GM12878 (cell line): ENCODE data around the gene MYLK4. TPM values are rescaled to one million over a fixed set of nuclear protein-coding genes. Genes with fewer than 3 reads are reported as not detected.

ENCODE experiments used
- ATAC-seq: fragments of 200-7000 bp; cut with Tn5 transposase; 3 replicates; pipeline ENCODE4 v1.9.1; 2020; ENCODE audit warnings: mild to moderate bottlenecking, moderate library complexity
- BruUV-seq: library from RNA; stranded (reverse); fragments of 400-500 nt; replicated peaks from 2 replicates; lab custom pipeline; 2021; lab: Mats Ljungman, UMichigan
- CTCF ChIA-PET: fragments of 300-600 bp; sonication (Branson Sonifier 250); formaldehyde crosslinking; extraction: SDS; loops from one replicate; lab custom pipeline; 2021; ENCODE audit warnings: inconsistent platforms; lab: Yijun Ruan, JAX
- POLR2A ChIA-PET: fragments of 350-600 bp; formaldehyde crosslinking; extraction: SDS; loops from one replicate; lab custom pipeline; 2021; ENCODE audit warnings: inconsistent platforms; lab: Charles Lee
- RAD21 ChIA-PET: fragments of 300-600 bp; sonication (Branson Sonifier 250); formaldehyde crosslinking; loops from one replicate; lab custom pipeline; 2023; ENCODE audit warnings: antibody characterized with exemption; ENCODE audit not compliant: unreplicated experiment; lab: Charles Lee
- SMC1A ChIA-PET: fragments of 300-600 bp; sonication (Branson Sonifier 250); formaldehyde crosslinking; loops from one replicate; lab custom pipeline; 2023; ENCODE audit not compliant: unreplicated experiment, uncharacterized antibody; lab: Charles Lee
- DNase-seq: peaks from one replicate; pipeline ENCODE4 v3.0.0-alpha.2; 2011; ENCODE audit warnings: low read depth, low spot score
- FAIRE-seq: peaks from 3 replicates; lab custom pipeline; 2011; peaks lifted over from hg19 to GRCh38; lab: Jason Lieb, UNC
- H2AFZ ChIP-seq: 2 replicates; pipeline ENCODE4 v1.6.0; 2011; ENCODE audit warnings: low read depth, low read length, control low read depth; ENCODE audit not compliant: control insufficient read depth
- H3K27ac ChIP-seq: 2 replicates; pipeline ENCODE4 v1.5.1; 2011; ENCODE audit warnings: control low read depth; ENCODE audit not compliant: control insufficient read depth, insufficient read depth
- H3K27me3 ChIP-seq, 2 experiments: replicated peaks in 1 of 2; 2 replicates each; pipeline versions ENCODE4 v1.6.0 to v1.6.1; 2011; ENCODE audit warnings: low read length in 1 of 2; ENCODE audit not compliant: control insufficient read depth in 2 of 2, insufficient read depth in 2 of 2
- H3K36me3 ChIP-seq, 2 experiments: 2 replicates each; pipeline ENCODE4 v1.5.1; 2011; ENCODE audit warnings: low read length in 1 of 2; ENCODE audit not compliant: control insufficient read depth in 2 of 2, insufficient read depth in 2 of 2
- H3K4me1 ChIP-seq: 2 replicates; pipeline ENCODE4 v1.6.1; 2011; ENCODE audit warnings: mild to moderate bottlenecking, low read length, moderate library complexity, mixed read lengths; ENCODE audit not compliant: control insufficient read depth, insufficient read depth
- H3K4me2 ChIP-seq: 2 replicates; pipeline ENCODE4 v1.6.0; 2011; ENCODE audit warnings: control low read depth; ENCODE audit not compliant: control insufficient read depth, insufficient read depth
- H3K4me3 ChIP-seq: fragments of 200-600 bp; sonication (generic); 2 replicates; pipeline ENCODE4 v1.5.1; 2016
- H3K79me2 ChIP-seq: 2 replicates; pipeline ENCODE4 v1.6.0; 2011; ENCODE audit warnings: low read length; ENCODE audit not compliant: control insufficient read depth, insufficient read depth
- H3K9ac ChIP-seq: 2 replicates; pipeline ENCODE4 v1.8.0; 2011; ENCODE audit warnings: low read length, control low read depth, mixed read lengths; ENCODE audit not compliant: control insufficient read depth, insufficient read depth
- H3K9me3 ChIP-seq: replicated peaks from 3 replicates; pipeline ENCODE4 v1.5.1; 2011; ENCODE audit warnings: mild to moderate bottlenecking, low read length; ENCODE audit not compliant: control insufficient read depth, insufficient read depth
- H4K20me1 ChIP-seq: 2 replicates; pipeline ENCODE4 v1.6.0; 2011; ENCODE audit not compliant: control insufficient read depth, insufficient read depth
- BHLHE40 ChIP-seq, 2 experiments: fragments of 450-650 bp in 1 of 2; IDR thresholded peaks; 2 replicates each; pipeline ENCODE4 v1.6.1; 2011 to 2017; ENCODE audit warnings: low read depth in 2 of 2, borderline replicate concordance in 1 of 2, improper control_type of control experiment in 1 of 2, low read length in 1 of 2, mild to moderate bottlenecking in 1 of 2
- CEBPZ ChIP-seq: fragments of 150-350 bp; IDR thresholded peaks from 2 replicates; pipeline ENCODE4 v1.6.1; 2016; ENCODE audit warnings: low read depth, low read length
- CHD4 ChIP-seq: fragments of 200-600 bp; sonication (generic); IDR thresholded peaks from 2 replicates; pipeline ENCODE4 v1.6.1; 2016; ENCODE audit warnings: mild to moderate bottlenecking
- CREM ChIP-seq: IDR thresholded peaks from 2 replicates; pipeline ENCODE4 v1.6.1; 2014; ENCODE audit warnings: antibody characterized with exemption, low read depth
- GATAD2B ChIP-seq: fragments of 450-650 bp; conservative IDR thresholded peaks from 2 replicates; pipeline ENCODE4 v1.6.1; 2017; ENCODE audit warnings: low read depth, mild to moderate bottlenecking, moderate library complexity
- HSF1 ChIP-seq: fragments of 150-350 bp; IDR thresholded peaks from 2 replicates; pipeline ENCODE4 v1.6.1; 2014; ENCODE audit warnings: mild to moderate bottlenecking, low read depth, low read length
- IKZF2 ChIP-seq, 2 experiments: fragments of 450-650 bp; IDR thresholded peaks; 2 replicates each; pipeline ENCODE4 v1.6.1; 2017; ENCODE audit warnings: mild to moderate bottlenecking in 2 of 2, moderate library complexity in 2 of 2
- KLF5 ChIP-seq: fragments of 450-650 bp; IDR thresholded peaks from 2 replicates; pipeline ENCODE4 v1.6.1; 2014; ENCODE audit warnings: mild to moderate bottlenecking; ENCODE audit not compliant: partially characterized antibody
- MTA3 ChIP-seq: IDR thresholded peaks from 2 replicates; pipeline ENCODE4 v1.6.1; 2012; ENCODE audit warnings: low read length, inconsistent platforms, borderline replicate concordance
- POLR2AphosphoS2 ChIP-seq: IDR thresholded peaks from 2 replicates; pipeline ENCODE4 v1.6.1; 2011; ENCODE audit warnings: low read depth, mild to moderate bottlenecking, low read length, improper control_type of control experiment, moderate library complexity
- RFX5 ChIP-seq: IDR thresholded peaks from 2 replicates; pipeline ENCODE4 v1.6.1; 2011; ENCODE audit warnings: low read depth, low read length, improper control_type of control experiment
- STAT3 ChIP-seq: IDR thresholded peaks from 2 replicates; pipeline ENCODE4 v1.6.1; 2011; ENCODE audit warnings: low read depth, low read length, improper control_type of control experiment
- TCF3 ChIP-seq: IDR thresholded peaks from 2 replicates; pipeline ENCODE4 v1.6.1; 2012; ENCODE audit warnings: low read depth, mild to moderate bottlenecking, low read length, borderline replicate concordance; ENCODE audit not compliant: insufficient read depth
- WRNIP1 ChIP-seq: IDR thresholded peaks from 2 replicates; pipeline ENCODE4 v1.6.1; 2011; ENCODE audit warnings: low read depth, low read length, improper control_type of control experiment, borderline replicate concordance
- WGBS: methylation state at CpG from one replicate; pipeline ENCODE4 v1.1.6; 2016; ENCODE audit warnings: low lambda C conversion rate; ENCODE audit not compliant: insufficient replicate concordance, insufficient coverage; ENCODE audit errors: missing lambda C conversion rate; 5-methylcytosine and 5-hydroxymethylcytosine counted together
- in situ Hi-C: fragments of 300-500 bp; cut with MboI; formaldehyde crosslinking; loops from 9 replicates; pipeline ENCODE4 v1.14.3; 2018; ENCODE audit warnings: mixed read lengths
- intact Hi-C: fragments of 100-400 bp; cut with micrococcal nuclease; formaldehyde crosslinking; loops from one replicate; pipeline ENCODE4 v1.14.2; 2022; ENCODE audit not compliant: unreplicated experiment
- polyA plus RNA-seq, 11 experiments: library from polyadenylated mRNA; depleted of rRNA in 4 of 11; unstranded in 6 of 11; stranded (reverse) in 5 of 11; fragments of >200 nt; fragmentation: Nextera tagmentation in 4 of 11; fragmentation: Illumina TruSeq in 1 of 11; extraction: Ambion mirVana in 4 of 11; extraction: Trizol in 1 of 11; gene quantifications; 1 replicate in 1 of 11; 2 replicates in 10 of 11; pipeline versions ENCODE4 v1.2.1 to v1.2.3, GENCODE V29; 2011 to 2016; ENCODE audit warnings: inconsistent platforms in 2 of 11, missing spikeins in 2 of 11, low read depth in 1 of 11
- total RNA-seq, 4 experiments: library from RNA; depleted of rRNA in 3 of 4; stranded (reverse); fragments of >200 nt in 3 of 4; fragmentation: Illumina TruSeq in 1 of 4; extraction: Trizol in 1 of 4; gene quantifications; 2 replicates each; pipeline versions ENCODE4 v1.2.1 to v1.2.3, GENCODE V29; 2013 to 2021
- TF ChIP-seq, protein P1 (sequence below): IDR thresholded peaks from 2 replicates; pipeline ENCODE4 v1.6.1; 2012; ENCODE audit warnings: low read depth, low read length, improper control_type of control experiment
- TF ChIP-seq, protein P2 (sequence below): fragments of 450-650 bp; IDR thresholded peaks from 2 replicates; pipeline ENCODE4 v1.6.1; 2018; ENCODE audit warnings: borderline replicate concordance, mild to moderate bottlenecking; ENCODE audit not compliant: partially characterized antibody

MYLK4 gene
- total and polyA plus RNA-seq, 10 of the 15 experiments (the other 5 are each of a cell fraction or from before 2014, with no cell fraction given), result under 0.01 to 0.09 (median 0.05) TPM; not detected in 1

- intact Hi-C loops, result loop anchor here (1.0 kb wide), 2 partner anchors 12 to 251 kb away; partner anchors contain the start of gene MYLK4
- TF ChIP-seq, protein P1, sequence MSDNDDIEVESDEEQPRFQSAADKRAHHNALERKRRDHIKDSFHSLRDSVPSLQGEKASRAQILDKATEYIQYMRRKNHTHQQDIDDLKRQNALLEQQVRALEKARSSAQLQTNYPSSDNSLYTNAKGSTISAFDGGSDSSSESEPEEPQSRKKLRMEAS, result no peak
- TF ChIP-seq CREM, result no peak
- TF ChIP-seq IKZF2 (IDR thresholded peaks at IDR 0.05), result no peak
- no peak for TF ChIP-seq GATAD2B
- TF ChIP-seq CEBPZ, result no peak
- no peak for TF ChIP-seq CHD4
- no peak for TF ChIP-seq KLF5
- TF ChIP-seq STAT3, result no peak
- TF ChIP-seq MTA3, result no peak
- TF ChIP-seq HSF1, result no peak
- no peak for TF ChIP-seq POLR2AphosphoS2
- TF ChIP-seq RFX5, result no peak
- TF ChIP-seq, protein P2, sequence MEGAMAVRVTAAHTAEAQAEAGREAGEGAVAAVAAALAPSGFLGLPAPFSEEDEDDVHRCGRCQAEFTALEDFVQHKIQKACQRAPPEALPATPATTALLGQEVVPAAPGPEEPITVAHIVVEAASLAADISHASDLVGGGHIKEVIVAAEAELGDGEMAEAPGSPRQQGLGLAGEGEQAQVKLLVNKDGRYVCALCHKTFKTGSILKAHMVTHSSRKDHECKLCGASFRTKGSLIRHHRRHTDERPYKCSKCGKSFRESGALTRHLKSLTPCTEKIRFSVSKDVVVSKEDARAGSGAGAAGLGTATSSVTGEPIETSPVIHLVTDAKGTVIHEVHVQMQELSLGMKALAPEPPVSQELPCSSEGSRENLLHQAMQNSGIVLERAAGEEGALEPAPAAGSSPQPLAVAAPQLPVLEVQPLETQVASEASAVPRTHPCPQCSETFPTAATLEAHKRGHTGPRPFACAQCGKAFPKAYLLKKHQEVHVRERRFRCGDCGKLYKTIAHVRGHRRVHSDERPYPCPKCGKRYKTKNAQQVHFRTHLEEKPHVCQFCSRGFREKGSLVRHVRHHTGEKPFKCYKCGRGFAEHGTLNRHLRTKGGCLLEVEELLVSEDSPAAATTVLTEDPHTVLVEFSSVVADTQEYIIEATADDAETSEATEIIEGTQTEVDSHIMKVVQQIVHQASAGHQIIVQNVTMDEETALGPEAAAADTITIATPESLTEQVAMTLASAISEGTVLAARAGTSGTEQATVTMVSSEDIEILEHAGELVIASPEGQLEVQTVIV, result no peak
- TF ChIP-seq WRNIP1, result no peak
- TF ChIP-seq BHLHE40 (IDR thresholded peaks at IDR 0.05; ENCODE audit: borderline replicate concordance in 1 of 2, low read depth in 2 of 2, low read length in 1 of 2), result no peak
- no peak for TF ChIP-seq TCF3
Observed at GRCh38 chr6:2737885-2738284, 12.8 kb downstream of the MYLK4 start.

More at GRCh38 chr6:2737885-2738284, 12.8 kb downstream of the MYLK4 start:
- ATAC-seq, result peak; percentile 16; the same call in 1 of the 3 replicates
- H3K27ac ChIP-seq, result no peak overlapping the region
- ChIA-PET CTCF (interaction anchor here (0.6 to 5.4 kb wide), 23 partner anchors 12 to 1287 kb away, joined by 3 to 85 read pairs (median 5); partner anchors contain the start of genes MYLK4 and SERPINB1), POLR2A (no interaction called here), RAD21 (interaction anchor here (0.5 to 1.6 kb wide), 7 partner anchors 11 to 176 kb away, joined by 3 to 14 read pairs (median 4); partner anchors contain the start of gene MYLK4), SMC1A (interaction anchor here (0.7 to 3.2 kb wide), 14 partner anchors 9 to 251 kb away, joined by 3 to 30 read pairs (median 4); partner anchors contain the start of gene MYLK4)
- H3K79me2 ChIP-seq, result no peaks in the 10 kb centered on the region
- peaks cover 1 to 6% of the 10 kb centered on the region in 2 experiments; a peak in 2 of 4 replicates for H3K27me3 ChIP-seq
- H3K4me1 ChIP-seq, result 0 out of 2 replicates have a peak, but pooled peaks cover 2% of the 10 kb centered on the region
- no peak for DNase-seq
- no peak overlapping the region for H3K4me3 ChIP-seq
- H3K9me3 ChIP-seq, result no peaks in the 10 kb centered on the region
- no peak overlapping the region for H3K9ac ChIP-seq
- H2AFZ ChIP-seq, result no peak overlapping the region
- WGBS, result 0% methylated on average over 1 of the region's 3 CpGs
- no peaks in the 10 kb centered on the region for H4K20me1 ChIP-seq
- H3K4me2 ChIP-seq, result no peak overlapping the region
- no peaks in the 10 kb centered on the region for H3K36me3 ChIP-seq
- no peak for FAIRE-seq
- in situ Hi-C loops, result no loop called here
- no TSS peak for BruUV-seq
